Stimulated activated CD8-positive, alpha-beta memory T cell treated with anti-CD3 and anti-CD28 coated beads, Interleukin-4, amount 100 ng/mL, for 4 hours (primary cell): Measurements from ENCODE around the gene WASF1.
"Not testable (repeated sequence)": the region's sequence is repeated elsewhere in the genome, so short reads cannot be mapped to it uniquely, and the experiment has no call there.

Experiments used
- DNase-seq, 2 donors: peaks; one replicate each; pipeline ENCODE4 v3.0.0-alpha.2; 2020; ENCODE audit warnings: low read depth in 2 of 2, low spot score in 1 of 2

WASF1 gene

GRCh38 chr6:110093981-110094380 lies 85.5 kb downstream of the WASF1 start:
- no peak for DNase-seq

GRCh38 chr6:110090876-110091275 lies 88.6 kb downstream of the WASF1 start:
- DNase-seq = no peak

- DNase-seq = no peak
These were observed 90.1 kb downstream of the WASF1 start for GRCh38 chr6:110089323-110089722.

- no peak for DNase-seq
These were observed 94.2 kb downstream of the WASF1 start for GRCh38 chr6:110085285-110085684.

- DNase-seq = no peak
These were observed 95.4 kb downstream of the WASF1 start for GRCh38 chr6:110083875-110084585.

- no peak for DNase-seq
These were observed 104.1 kb downstream of the WASF1 start for GRCh38 chr6:110075406-110075805.

GRCh38 chr6:110073474-110073873 lies 106.0 kb downstream of the WASF1 start:
- not testable (repeated sequence) for DNase-seq

- DNase-seq = no peak
These were observed 110.9 kb downstream of the WASF1 start for GRCh38 chr6:110068592-110068967.

GRCh38 chr6:110067837-110068591 lies 111.5 kb downstream of the WASF1 start:
- no peak for DNase-seq

- DNase-seq = no peak
These were observed 114.5 kb downstream of the WASF1 start for GRCh38 chr6:110064744-110065524.

- no peak for DNase-seq
These were observed 115.7 kb downstream of the WASF1 start for GRCh38 chr6:110063594-110064263.

- DNase-seq = no peak
These were observed 124.1 kb downstream of the WASF1 start for GRCh38 chr6:110055387-110055735.

- no peak for DNase-seq
These were observed 124.6 kb downstream of the WASF1 start for GRCh38 chr6:110054664-110055386.

GRCh38 chr6:110053395-110054240 lies 125.9 kb downstream of the WASF1 start:
- no peak for DNase-seq

- no peak for DNase-seq
These were observed 129.0 kb downstream of the WASF1 start for GRCh38 chr6:110050440-110050813.
